HepG2 (cell line): Measurements from ENCODE around the gene CES2. TPM values are rescaled to one million over a fixed set of nuclear protein-coding genes. Genes with fewer than 3 reads are reported as not detected.

Experiments used
- ATAC-seq: fragments of 200-7000 bp; cut with Tn5 transposase; 3 replicates; pipeline ENCODE4 v1.9.1; 2020; ENCODE audit warnings: mild to moderate bottlenecking, moderate library complexity
- BruUV-seq: library from RNA; stranded (reverse); fragments of 400-500 nt; replicated peaks from 2 replicates; lab custom pipeline; 2021; lab: Mats Ljungman, UMichigan
- CTCF ChIA-PET: fragments of 300-600 bp; formaldehyde crosslinking; extraction: SDS; loops from one replicate; lab custom pipeline; 2021; ENCODE audit warnings: low total read pairs, inconsistent platforms, low intra/inter-chr PET ratio; lab: Yijun Ruan, JAX
- POLR2A ChIA-PET: fragments of 350-600 bp; sonication (Branson Sonifier 250); formaldehyde crosslinking; loops from one replicate; lab custom pipeline; 2020; ENCODE audit warnings: antibody characterized with exemption, inconsistent platforms; lab: Yijun Ruan, JAX
- DNase-seq: peaks from one replicate; pipeline ENCODE4 v3.0.0-alpha.2; 2015; ENCODE audit warnings: low spot score
- FAIRE-seq: peaks from 3 replicates; lab custom pipeline; 2011; peaks lifted over from hg19 to GRCh38; lab: Jason Lieb, UNC
- H2AFZ ChIP-seq: one replicate; pipeline ENCODE4 v1.6.1; 2011; ENCODE audit warnings: low read length, inconsistent platforms
- H3K27ac ChIP-seq: fragments of 300-600 bp; 3 replicates; pipeline ENCODE4 v1.8.0; 2011; ENCODE audit warnings: mixed run types, mild to moderate bottlenecking, mixed read lengths, low read length, inconsistent platforms; ENCODE audit not compliant: insufficient read depth; ENCODE audit errors: extremely low read length
- H3K27me3 ChIP-seq, 2 experiments: fragments of 200-600 bp in 1 of 2; 2 replicates in 1 of 2; 3 replicates in 1 of 2; pipeline versions ENCODE4 v1.6.0 to v1.8.0; 2011; ENCODE audit warnings: low read length in 2 of 2, mild to moderate bottlenecking in 2 of 2, moderate library complexity in 2 of 2, inconsistent platforms in 1 of 2; ENCODE audit not compliant: insufficient read depth in 2 of 2, control insufficient read depth in 1 of 2
- H3K36me3 ChIP-seq, 2 experiments: fragments of 200-600 bp in 1 of 2; replicated peaks in 1 of 2; 2 replicates in 1 of 2; 3 replicates in 1 of 2; pipeline versions ENCODE4 v1.5.1 to v1.8.0; 2011; ENCODE audit warnings: low read length in 2 of 2, inconsistent platforms in 1 of 2; ENCODE audit not compliant: insufficient read depth in 2 of 2, control insufficient read depth in 1 of 2
- H3K4me1 ChIP-seq: 2 replicates; pipeline ENCODE4 v1.5.1; 2012; ENCODE audit warnings: low read length, inconsistent platforms; ENCODE audit not compliant: insufficient read depth
- H3K4me2 ChIP-seq: 2 replicates; pipeline ENCODE4 v1.6.0; 2011; ENCODE audit warnings: low read depth, low read length, inconsistent platforms
- H3K4me3 ChIP-seq, 3 experiments: fragments of 200-600 bp in 1 of 3; sonication (generic), shearing (Covaris generic) in 1 of 3; replicated peaks in 1 of 3; 2 replicates each; pipeline ENCODE4 v1.5.1; 2011 to 2016; ENCODE audit warnings: low read length in 3 of 3, inconsistent platforms in 2 of 3, low read depth in 2 of 3, mild to moderate bottlenecking in 2 of 3, control low read depth in 1 of 3, mixed read lengths in 1 of 3; ENCODE audit not compliant: insufficient read depth in 1 of 3
- H3K79me2 ChIP-seq: one replicate; pipeline ENCODE4 v1.6.1; 2011; ENCODE audit warnings: low read length, inconsistent platforms; ENCODE audit not compliant: insufficient read depth
- H3K9ac ChIP-seq: 2 replicates; pipeline ENCODE4 v1.6.0; 2011; ENCODE audit warnings: mild to moderate bottlenecking, low read depth, low read length, inconsistent platforms; ENCODE audit not compliant: insufficient read depth
- H3K9me3 ChIP-seq: 2 replicates; pipeline ENCODE4 v1.5.1; 2012; ENCODE audit warnings: mild to moderate bottlenecking, low read length
- H4K20me1 ChIP-seq: 2 replicates; pipeline ENCODE4 v1.6.0; 2011; ENCODE audit warnings: inconsistent platforms, mild to moderate bottlenecking, low read length, moderate library complexity; ENCODE audit not compliant: insufficient read depth
- CREB1 ChIP-seq, 2 experiments: fragments of 450-650 bp in 1 of 2; IDR thresholded peaks; 2 replicates each; pipeline ENCODE4 v1.6.1; 2016 to 2017; ENCODE audit warnings: control low read depth in 1 of 2, mild to moderate bottlenecking in 1 of 2, missing compliant biosample characterization in 1 of 2, missing genetic modification characterization in 1 of 2
- FOXA3 ChIP-seq: IDR thresholded peaks from 2 replicates; pipeline ENCODE4 v1.6.1; 2016; ENCODE audit warnings: missing genetic modification reagents, missing compliant biosample characterization
- NCOA1 ChIP-seq: sonication (generic); formaldehyde crosslinking; IDR thresholded peaks from 2 replicates; pipeline ENCODE4 v1.9.0; 2021; ENCODE audit warnings: missing genetic modification reagents
- PCBP1 ChIP-seq: fragments of 200-400 bp; formaldehyde crosslinking; IDR thresholded peaks from 2 replicates; pipeline ENCODE4 v1.6.1; 2017; ENCODE audit warnings: mild to moderate bottlenecking, low read depth, low read length, borderline replicate concordance
- PHF20 ChIP-seq: sonication (generic); formaldehyde crosslinking; IDR thresholded peaks from 2 replicates; pipeline ENCODE4 v1.5.0; 2020; ENCODE audit warnings: mild to moderate bottlenecking, missing genetic modification reagents
- PITX1 ChIP-seq: sonication (generic); formaldehyde crosslinking; IDR thresholded peaks from 2 replicates; pipeline ENCODE4 v1.5.1; 2020; ENCODE audit warnings: mild to moderate bottlenecking, missing genetic modification reagents
- SNAPC4 ChIP-seq: sonication (generic); formaldehyde crosslinking; IDR thresholded peaks from 2 replicates; pipeline ENCODE4 v1.4.0; 2020; ENCODE audit warnings: mild to moderate bottlenecking, missing genetic modification reagents
- SOX6 ChIP-seq, 2 experiments: fragments of 450-650 bp in 1 of 2; sonication (generic) in 1 of 2; formaldehyde crosslinking in 1 of 2; IDR thresholded peaks; 2 replicates each; pipeline versions ENCODE4 v1.4.0 to v1.6.1; 2017 to 2020; ENCODE audit warnings: antibody characterized with exemption in 1 of 2, mild to moderate bottlenecking in 1 of 2, missing genetic modification reagents in 1 of 2
- XBP1 ChIP-seq: sonication (generic); formaldehyde crosslinking; IDR thresholded peaks from 2 replicates; pipeline ENCODE4 v1.5.0; 2020; ENCODE audit warnings: missing genetic modification reagents
- ZFP90 ChIP-seq: sonication (generic); formaldehyde crosslinking; IDR thresholded peaks from 2 replicates; pipeline ENCODE4 v1.8.0; 2022; ENCODE audit warnings: missing genetic modification reagents, mild to moderate bottlenecking, inconsistent platforms, borderline replicate concordance
- ZMYM2 ChIP-seq: sonication (generic); formaldehyde crosslinking; IDR thresholded peaks from 2 replicates; pipeline ENCODE4 v1.8.0; 2022; ENCODE audit warnings: mild to moderate bottlenecking, missing genetic modification reagents
- ZNF235 ChIP-seq: sonication (generic); formaldehyde crosslinking; IDR thresholded peaks from 2 replicates; pipeline ENCODE4 v1.8.1; 2023; ENCODE audit warnings: mild to moderate bottlenecking, missing genetic modification reagents, borderline replicate concordance
- ZNF350 ChIP-seq: sonication (generic); formaldehyde crosslinking; IDR thresholded peaks from 2 replicates; pipeline ENCODE4 v1.4.0; 2020; ENCODE audit warnings: mild to moderate bottlenecking, low read depth, missing genetic modification reagents, borderline replicate concordance
- ZNF512B ChIP-seq: sonication (generic); formaldehyde crosslinking; IDR thresholded peaks from 2 replicates; pipeline ENCODE4 v1.5.1; 2020; ENCODE audit warnings: missing genetic modification reagents, mild to moderate bottlenecking, borderline replicate concordance
- WGBS: methylation state at CpG from one replicate; pipeline ENCODE4 v1.1.6; 2017; ENCODE audit warnings: low lambda C conversion rate; 5-methylcytosine and 5-hydroxymethylcytosine counted together
- in situ Hi-C: cut with HindIII; loops from 2 replicates; pipeline ENCODE4 v1.10.0; 2017; ENCODE audit warnings: low pct_unique_long_range_greater_than_20kb; ENCODE audit not compliant: extremely low pct_ligation_motif_present
- intact Hi-C: fragments of 100-400 bp; cut with micrococcal nuclease; formaldehyde crosslinking; loops from one replicate; pipeline ENCODE4 v1.10.0; 2022; ENCODE audit not compliant: unreplicated experiment
- polyA plus RNA-seq, 8 experiments: library from polyadenylated mRNA; depleted of rRNA in 3 of 8; stranded (reverse) in 7 of 8; unstranded in 1 of 8; fragments of >200 nt; fragmentation: Illumina TruSeq in 4 of 8; extraction: Trizol in 4 of 8; gene quantifications; 2 replicates each; pipeline versions ENCODE4 v1.2.1 to v1.2.3, GENCODE V29; 2011 to 2016; ENCODE audit warnings: low read depth in 4 of 8, missing spikeins in 1 of 8, mixed read lengths in 1 of 8; ENCODE audit not compliant: insufficient read depth in 1 of 8
- total RNA-seq, 5 experiments: library from RNA; depleted of rRNA; stranded (reverse); fragments of >200 nt; fragmentation: Illumina TruSeq; extraction: Trizol; gene quantifications; 2 replicates each; pipeline ENCODE4 v1.2.3, GENCODE V29; 2016; ENCODE audit warnings: low read depth in 1 of 5

CES2 gene
- total and polyA plus RNA-seq, 2 of the 13 experiments (the other 11 are each of a cell fraction or from before 2014, with no cell fraction given): 50.6 to 63.8 TPM

DNA sequence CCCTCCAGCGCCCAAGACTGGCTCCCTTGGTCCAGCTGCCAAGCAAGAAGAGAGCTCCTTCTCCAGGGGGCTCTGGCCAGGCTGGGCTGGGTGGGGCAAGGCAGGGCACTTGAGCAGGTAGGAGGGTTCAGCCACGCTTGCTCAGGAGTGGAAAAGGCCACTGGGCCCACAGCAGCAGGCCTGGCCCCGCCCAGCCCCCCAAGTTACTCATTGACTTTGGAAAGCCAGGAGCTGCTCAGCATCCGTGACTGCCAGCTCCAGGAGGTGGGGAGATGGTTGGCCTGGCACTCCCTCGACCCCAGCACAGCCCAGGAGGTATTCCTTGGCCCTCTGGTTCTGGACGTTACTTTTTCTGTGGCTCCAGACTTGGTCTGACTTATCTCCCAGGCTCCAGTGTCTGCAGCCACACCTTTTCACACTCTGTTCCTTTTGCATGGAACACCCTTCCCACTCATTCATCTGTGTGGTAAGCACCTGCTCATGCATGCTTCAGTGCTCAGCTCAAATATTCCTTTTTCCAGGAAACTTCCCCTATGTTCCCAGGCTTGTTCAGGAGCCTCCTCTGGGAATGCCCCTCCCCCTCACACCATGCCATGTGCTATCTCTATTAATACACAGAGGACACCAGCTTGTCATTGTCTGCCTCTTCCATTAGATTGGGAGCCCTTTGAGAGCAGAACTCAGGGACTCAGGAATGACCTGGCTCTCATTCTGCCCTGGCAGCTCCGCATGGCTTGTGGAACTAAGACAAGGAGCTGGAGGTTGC, 16.3 kb upstream of the CES2 start, which contains the start of gene CDH16:
Gene CDH16, minus strand, starts transcription at position 83 of the 766 bp plus-strand sequence. CDS start 820 bp downstream, outside the sequence.
- peaks cover 0 to 4% of the 10 kb centered on the region in 2 experiments; a peak in 3 of 5 replicates for H3K27me3 ChIP-seq
- no peak for DNase-seq
- TF ChIP-seq PCBP1 (0 out of 2 replicates have a peak, but pooled peaks have one; percentile 15), PHF20 (CRISPR knock-in tag) (0 out of 2 replicates have a peak, but pooled peaks have one; percentile 33), XBP1 (no peak), ZFP90 (CRISPR knock-in tag) (no peak), ZNF350 (no peak), NCOA1 (CRISPR knock-in tag) (no peak), SNAPC4 (0 out of 2 replicates have a peak, but pooled peaks have one; percentile 26), ZNF235 (CRISPR knock-in tag) (0 out of 2 replicates have a peak, but pooled peaks have one; percentile 55), ZNF512B (CRISPR knock-in tag) (no peak), PITX1 (peak; percentile 53; the same call in 1 of the 2 replicates), ZMYM2 (CRISPR knock-in tag) (no peak), FOXA3 (CRISPR knock-in tag) (0 out of 2 replicates have a peak, but pooled peaks have one; percentile 11), CREB1 (IDR thresholded peaks at IDR 0.05) (no peak), CREB1 (CRISPR knock-in tag; IDR thresholded peaks at IDR 0.05) (no peak), SOX6 (IDR thresholded peaks at IDR 0.05) (no peak), SOX6 (CRISPR knock-in tag; IDR thresholded peaks at IDR 0.05) (peak; percentile 13; the same call in 1 of the 2 replicates)

More for the DNA sequence above, 16.3 kb upstream of the CES2 start, which contains the start of gene CDH16:
- no peak for FAIRE-seq
- BruUV-seq: no TSS peak
- intact Hi-C loops (no loop called here), in situ Hi-C loops (no loop called here)
- no peaks in the 10 kb centered on the region for H3K9me3 ChIP-seq
- H3K36me3 ChIP-seq: no peaks in the 10 kb centered on the region
- peaks cover 34% of the 10 kb centered on the region for H3K4me1 ChIP-seq
- peak within 1 kb of the TSS in 2 of 3 experiments; percentile 24 to 48; a peak in 1 of 6 replicates for H3K4me3 ChIP-seq
- ChIA-PET POLR2A (interaction anchor here (0.8 to 7.3 kb wide), 8 partner anchors 9 to 42 kb away, joined by 3 to 86 read pairs (median 10); partner anchors contain the start of genes CES3 and CIAO2B), CTCF (no interaction called here)
- H3K79me2 ChIP-seq: no peaks in the 10 kb centered on the region
- WGBS: 0% methylated on average over 3 of the region's 7 CpGs
- ATAC-seq: peak; percentile 63
- peak within 1 kb of the TSS; percentile 23; the same call in 1 of the 2 replicates for H3K9ac ChIP-seq
- no peak within 1 kb of the TSS for H3K27ac ChIP-seq
- peak within 1 kb of the TSS; percentile 64 for H3K4me2 ChIP-seq
- no peaks in the 10 kb centered on the region for H4K20me1 ChIP-seq
- no peak within 1 kb of the TSS for H2AFZ ChIP-seq
